HG03097 (cell line): ENCODE measurements around the gene ZMYND19.
"Not testable (repeated sequence)": the region's sequence is repeated elsewhere in the genome, so short reads cannot be mapped to it uniquely, and the experiment has no call there.

Experiments
- ATAC-seq: cut with Tn5 transposase; IDR thresholded peaks from one replicate; pipeline ENCODE4 v1.9.1; 2021; ENCODE audit not compliant: unreplicated experiment, low FRiP score

The ZMYND19 gene

DNA sequence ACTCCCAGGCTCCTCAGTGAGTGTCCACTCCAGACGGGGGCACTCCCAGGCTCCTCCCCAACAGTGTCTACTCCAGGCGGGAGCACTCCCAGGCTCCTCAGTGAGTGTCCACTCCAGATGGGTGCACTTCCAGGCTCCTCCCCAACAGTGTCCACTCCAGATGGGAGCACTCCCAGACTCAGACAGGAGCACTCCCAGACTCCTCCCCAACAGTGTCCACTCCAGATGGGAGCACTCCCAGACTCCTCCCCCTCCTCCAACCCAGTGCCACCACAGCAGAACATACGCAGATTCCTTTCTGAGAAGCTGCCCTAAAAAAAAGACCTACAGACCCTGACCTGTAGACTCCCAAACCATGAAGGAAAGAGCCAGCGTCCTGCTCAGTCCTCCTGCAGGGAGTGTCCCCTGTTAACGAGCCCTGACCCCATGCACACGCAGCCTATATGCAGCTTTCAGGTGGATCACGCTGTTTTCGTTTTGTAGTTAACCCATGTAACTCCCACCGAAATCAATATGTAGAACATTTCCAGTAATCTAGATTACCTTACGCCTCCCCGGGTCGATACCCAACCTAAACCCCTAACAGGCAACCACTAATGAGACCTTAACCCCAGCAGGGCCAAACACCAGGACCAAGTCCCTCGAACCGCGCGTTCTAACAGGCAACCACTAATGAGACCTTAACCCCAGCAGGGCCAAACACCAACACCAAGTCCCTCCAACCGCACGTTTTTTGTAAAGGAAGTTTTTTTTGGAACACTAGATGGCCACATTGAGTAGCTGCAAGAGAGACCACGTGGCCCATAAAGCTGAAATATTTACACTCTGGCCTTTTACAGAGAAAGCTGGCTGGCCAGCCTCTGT, 55.8 kb downstream of the ZMYND19 start:
- no peak for ATAC-seq

- ATAC-seq, result not testable (repeated sequence)
Observed at GRCh38 chr9:137532891-137533468, 57.3 kb downstream of the ZMYND19 start.
